Measurements from ENCODE around the gene FRK. TPM values are rescaled to one million over a fixed set of nuclear protein-coding genes. Genes with fewer than 3 reads are reported as not detected.
"Not testable (repeated sequence)": the region's sequence is repeated elsewhere in the genome, so short reads cannot be mapped to it uniquely, and the experiment has no call there.

The FRK gene
- total RNA-seq, 1 donor from 2014 or later, result 0.41 TPM

DNA sequence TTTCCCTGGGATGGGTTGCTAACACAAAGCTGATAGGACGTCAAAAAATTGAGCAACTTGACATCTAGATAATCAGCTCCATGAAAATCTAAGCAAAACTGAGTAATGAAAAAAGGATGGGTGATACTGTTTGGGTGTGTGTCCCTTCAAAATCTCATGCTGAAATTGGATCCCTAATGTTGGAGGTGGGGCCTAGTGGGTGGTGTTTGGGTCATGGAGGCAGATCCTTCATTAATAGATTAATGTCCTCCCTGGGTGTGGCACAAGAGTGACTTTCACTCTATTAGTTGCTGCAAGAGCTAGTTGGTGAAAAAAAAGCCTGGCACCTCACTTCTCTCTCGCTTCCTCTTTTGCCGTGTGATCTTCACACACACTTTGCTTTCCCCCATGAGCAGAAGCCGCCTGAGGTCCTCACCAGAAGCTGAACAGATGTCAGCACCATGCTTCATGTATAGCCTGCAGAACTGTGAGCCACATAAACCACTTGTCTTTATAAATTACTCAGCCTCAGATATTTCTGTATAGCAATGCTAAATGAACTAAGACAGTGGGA, 160.9 kb downstream of the FRK start:
- no peak for DNase-seq (ENCODE audit: low spot score in 2 of 2)
- no peak for FAIRE-seq

- FAIRE-seq, result no peak
- DNase-seq (ENCODE audit: low spot score in 2 of 2), result no peak
Measured at GRCh38 chr6:115898246-115898645, 162.4 kb downstream of the FRK start.

DNA sequence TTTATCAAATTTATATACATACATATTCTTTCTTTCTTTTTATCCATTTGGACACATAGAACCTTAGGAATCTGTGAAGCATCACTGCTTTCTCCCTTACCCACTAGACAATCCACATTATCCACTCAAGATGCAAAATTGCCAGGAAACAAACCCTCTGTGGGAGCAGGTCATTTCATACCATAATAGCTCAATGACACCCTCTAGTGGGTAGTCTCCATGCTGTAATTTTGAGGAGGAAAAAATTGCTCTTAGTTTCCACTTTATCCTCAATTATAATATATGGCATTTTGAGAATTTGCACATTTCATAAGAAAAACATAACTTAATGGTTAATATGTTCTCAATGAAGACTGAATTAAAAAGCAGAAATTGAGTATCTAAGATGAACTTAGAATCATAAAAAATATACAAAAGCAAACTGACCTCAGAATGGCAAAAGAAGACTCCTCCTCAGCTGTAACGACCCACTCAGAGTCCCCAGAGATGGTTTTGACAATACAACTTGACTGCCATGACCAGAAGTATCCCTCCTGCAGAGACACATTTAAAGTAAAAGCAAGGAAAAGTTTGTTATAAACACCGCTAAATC, 164.1 kb downstream of the FRK start:
- FAIRE-seq (peak; percentile 95), DNase-seq (ENCODE audit: low spot score in 2 of 2) (peak in 1 of 2 donors; percentile 14)

- DNase-seq (ENCODE audit: low spot score in 2 of 2) (no peak), FAIRE-seq (no peak)
Measured at GRCh38 chr6:115894426-115894992, 166.2 kb downstream of the FRK start.

DNA sequence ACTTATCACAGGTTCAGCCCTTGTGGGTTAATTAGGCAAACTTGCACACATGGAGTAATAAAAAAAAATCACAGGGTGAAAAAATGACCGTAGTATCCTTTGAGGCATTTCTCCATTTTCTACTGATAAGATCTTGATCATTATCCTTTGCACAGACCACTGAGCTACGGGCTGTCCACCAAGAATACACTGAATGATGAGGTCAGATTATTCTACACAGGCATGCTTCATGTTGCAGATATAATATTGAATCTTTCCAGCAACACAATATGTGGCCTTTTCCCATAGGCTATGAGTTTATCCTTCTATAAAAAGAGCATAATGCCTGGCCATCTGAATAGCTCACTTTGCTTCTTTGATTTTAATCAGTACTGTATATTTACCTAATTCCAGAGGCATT, 168.9 kb downstream of the FRK start:
- DNase-seq (ENCODE audit: low spot score in 2 of 2) (no peak), FAIRE-seq (no peak)

DNA sequence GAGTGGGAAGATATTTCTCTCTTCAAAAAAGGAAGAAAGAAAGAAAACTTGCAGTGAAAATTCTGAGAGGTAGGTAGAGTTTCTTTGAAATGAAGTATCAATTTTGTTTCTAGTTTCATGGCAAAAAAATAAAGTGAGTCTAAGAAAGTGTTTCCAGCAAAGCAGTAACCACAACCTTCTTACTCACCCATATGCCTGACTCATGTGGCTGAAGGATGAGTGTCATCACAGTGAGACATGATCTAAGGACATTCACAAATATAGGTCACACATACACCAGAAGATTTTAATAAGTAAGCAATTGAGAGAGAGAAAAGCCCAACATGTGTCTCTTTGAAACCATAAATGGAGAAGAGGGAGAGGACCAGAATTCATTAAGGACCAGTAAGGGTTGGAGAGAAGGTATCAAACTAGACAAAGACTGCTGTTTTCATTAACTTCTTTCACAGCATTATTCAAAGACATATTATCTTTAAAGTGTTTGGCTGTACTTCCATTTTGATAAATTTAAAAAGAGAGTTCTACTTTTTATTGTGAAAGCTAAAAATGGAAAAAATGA, 169.5 kb downstream of the FRK start:
- DNase-seq (ENCODE audit: low spot score in 2 of 2) (no peak), FAIRE-seq (no peak)

GRCh38 chr6:115890238-115890637, 170.5 kb downstream of the FRK start:
- DNase-seq (ENCODE audit: low spot score in 2 of 2) (no peak), FAIRE-seq (no peak)

DNA sequence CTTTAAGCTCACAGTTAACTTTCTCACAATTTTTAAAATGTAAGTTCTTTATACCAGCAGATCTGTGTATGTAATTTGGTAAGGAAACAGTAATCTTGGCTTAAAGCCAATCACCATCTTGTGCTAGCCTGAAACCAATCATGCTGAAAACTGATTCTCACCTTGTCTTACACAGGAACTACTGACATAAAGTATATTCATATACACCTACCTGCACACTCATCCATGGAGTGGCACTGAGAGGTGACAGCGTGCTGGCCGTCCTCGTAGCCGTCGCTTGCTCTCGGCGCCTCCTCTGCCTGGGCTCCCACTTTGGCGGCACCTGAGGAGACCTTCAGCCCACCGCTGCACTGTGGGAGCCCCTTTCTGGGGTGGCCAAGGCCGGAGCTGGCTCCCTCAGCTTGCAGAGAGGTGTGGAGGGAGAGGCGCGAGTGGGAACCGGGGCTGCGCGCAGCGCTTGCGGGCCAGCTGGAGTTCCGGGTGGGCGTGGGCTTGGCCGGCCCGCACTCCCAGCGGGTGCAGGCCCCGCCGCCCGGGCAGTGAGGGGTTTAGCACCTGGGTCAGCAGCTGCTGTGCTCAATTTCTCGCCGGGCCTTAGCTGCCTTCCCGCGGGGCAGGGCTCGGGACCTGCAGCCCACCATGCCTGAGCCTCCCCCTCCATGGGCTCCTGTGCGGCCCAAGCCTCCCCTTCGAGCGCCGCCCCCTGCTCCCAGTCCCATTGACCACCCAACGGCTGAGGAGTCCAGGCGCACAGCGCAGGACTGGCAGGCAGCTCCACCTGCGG, 171.8 kb downstream of the FRK start:
- not testable (repeated sequence) for DNase-seq (ENCODE audit: low spot score in 2 of 2); FAIRE-seq

DNA sequence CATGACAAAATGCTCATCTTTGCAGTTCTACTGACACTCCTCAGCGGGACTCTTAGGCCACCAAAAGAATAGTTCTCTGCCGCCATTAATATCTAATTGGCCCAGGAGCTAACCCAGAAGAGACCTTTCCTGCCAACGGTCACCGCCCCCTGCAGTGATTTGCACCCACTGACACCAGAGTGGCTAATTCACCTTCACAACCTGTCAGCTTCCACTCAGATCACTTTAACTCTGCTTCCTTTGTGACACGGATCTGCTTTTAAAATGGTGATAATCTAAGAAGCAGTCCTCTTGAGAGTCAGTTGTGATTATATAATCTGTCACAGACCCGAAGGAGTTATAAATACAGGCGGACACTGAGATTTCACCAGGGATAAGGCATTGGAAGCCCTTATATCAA, 172.8 kb downstream of the FRK start:
- DNase-seq (ENCODE audit: low spot score in 2 of 2) (no peak), FAIRE-seq (no peak)

GRCh38 chr6:115885636-115886366, 174.9 kb downstream of the FRK start:
- FAIRE-seq, result no peak

GRCh38 chr6:115882771-115883170, 177.9 kb downstream of the FRK start:
- DNase-seq (ENCODE audit: low spot score in 2 of 2) (no peak), FAIRE-seq (no peak)

More at GRCh38 chr6:115885636-115886366, 174.9 kb downstream of the FRK start:
- DNase-seq (ENCODE audit: low spot score in 2 of 2), result no peak

DNA sequence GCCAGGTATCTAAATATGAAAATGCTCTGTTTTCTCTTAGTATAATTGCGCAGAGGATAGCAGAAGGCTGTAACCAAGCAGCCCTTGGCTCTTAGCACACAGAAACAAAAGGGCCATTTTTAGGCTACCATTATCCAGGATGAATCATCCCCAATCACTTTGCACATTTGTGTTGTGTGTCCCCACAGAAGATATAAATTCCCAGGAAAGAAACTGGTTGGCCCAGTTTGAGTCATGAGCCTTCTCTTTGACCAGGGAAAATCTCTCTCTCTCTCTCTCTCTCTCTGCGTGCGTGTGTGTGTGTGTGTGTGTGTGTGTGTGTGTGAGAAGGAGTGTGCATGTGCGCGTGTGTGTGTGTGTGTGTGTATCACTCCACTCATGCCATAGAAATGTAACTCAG, 178.5 kb downstream of the FRK start:
- FAIRE-seq (no peak), DNase-seq (ENCODE audit: low spot score in 2 of 2) (no peak)

Other genes with a start within 250 kb of the FRK start
- 4.5 TPM for gene NT5DC1, start 40.0 kb upstream of the FRK start, total RNA-seq
- not detected for gene COL10A1, start 65.2 kb upstream of the FRK start, total RNA-seq
- gene TSPYL4, start 193.2 kb upstream of the FRK start, total RNA-seq, result 85.2 TPM
- gene TSPYL1, start 219.0 kb upstream of the FRK start, total RNA-seq, result 220 TPM

Data from frontal cortex (tissue), 4 donors.